ENCODE measurements around the gene WDR83. TPM values are rescaled to one million over a fixed set of nuclear protein-coding genes. Genes with fewer than 3 reads are reported as not detected.

The WDR83 gene
- total RNA-seq, 2 donors from 2014 or later = 10.1 to 11.6 TPM

DNA sequence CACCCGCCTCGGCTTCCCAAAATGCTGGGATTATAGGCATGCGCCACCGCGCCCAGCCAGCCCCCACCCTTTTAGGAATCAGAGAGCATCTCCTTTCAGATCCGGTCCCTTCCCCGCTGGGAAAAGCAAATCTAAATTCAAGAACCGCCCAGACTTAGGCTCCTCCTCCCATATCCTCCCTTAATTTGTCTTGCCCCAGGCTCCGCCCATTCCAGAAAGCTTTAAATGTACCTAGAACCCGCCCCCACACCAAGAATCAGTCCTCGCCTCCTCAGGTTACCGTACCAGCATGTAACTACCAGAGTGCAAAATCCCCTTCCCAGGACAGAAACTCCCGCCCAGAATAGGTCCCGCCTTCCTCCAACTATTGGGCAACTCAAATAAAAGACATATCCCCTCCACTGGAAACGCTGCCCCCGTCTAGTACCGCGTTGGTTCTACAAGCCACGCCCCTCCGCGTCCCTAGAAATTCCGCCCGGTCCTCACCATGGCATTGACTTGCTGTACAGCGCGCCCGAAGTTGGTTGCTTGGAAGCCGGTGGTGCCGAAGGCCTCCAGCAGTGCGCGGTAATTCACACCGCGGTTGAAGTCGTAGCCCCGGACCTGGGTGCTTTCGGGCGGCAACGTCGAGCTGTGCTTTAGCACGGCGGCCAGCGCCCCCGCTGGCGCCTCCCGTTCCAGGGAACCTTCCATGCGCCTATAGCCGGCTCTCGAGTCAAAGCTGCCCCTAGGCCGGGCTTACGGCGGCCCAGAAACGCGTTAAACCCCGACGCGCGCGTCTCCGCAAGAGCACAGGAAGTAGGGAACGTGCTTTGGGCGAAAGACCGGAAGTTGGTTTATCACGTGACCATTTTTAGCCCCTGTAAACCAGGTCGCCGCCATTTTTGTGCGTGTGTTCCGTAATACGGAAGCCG is 14.7 kb downstream of the WDR83 start, which contains the start of gene DHPS:
TSS of gene DHPS (minus strand) at position 807 of the 914 bp plus-strand sequence. CDS start at position 693, 114 bp downstream.
- DNase-seq (ENCODE audit: low spot score) = peak; percentile 92
- TF ChIP-seq, protein P1, sequence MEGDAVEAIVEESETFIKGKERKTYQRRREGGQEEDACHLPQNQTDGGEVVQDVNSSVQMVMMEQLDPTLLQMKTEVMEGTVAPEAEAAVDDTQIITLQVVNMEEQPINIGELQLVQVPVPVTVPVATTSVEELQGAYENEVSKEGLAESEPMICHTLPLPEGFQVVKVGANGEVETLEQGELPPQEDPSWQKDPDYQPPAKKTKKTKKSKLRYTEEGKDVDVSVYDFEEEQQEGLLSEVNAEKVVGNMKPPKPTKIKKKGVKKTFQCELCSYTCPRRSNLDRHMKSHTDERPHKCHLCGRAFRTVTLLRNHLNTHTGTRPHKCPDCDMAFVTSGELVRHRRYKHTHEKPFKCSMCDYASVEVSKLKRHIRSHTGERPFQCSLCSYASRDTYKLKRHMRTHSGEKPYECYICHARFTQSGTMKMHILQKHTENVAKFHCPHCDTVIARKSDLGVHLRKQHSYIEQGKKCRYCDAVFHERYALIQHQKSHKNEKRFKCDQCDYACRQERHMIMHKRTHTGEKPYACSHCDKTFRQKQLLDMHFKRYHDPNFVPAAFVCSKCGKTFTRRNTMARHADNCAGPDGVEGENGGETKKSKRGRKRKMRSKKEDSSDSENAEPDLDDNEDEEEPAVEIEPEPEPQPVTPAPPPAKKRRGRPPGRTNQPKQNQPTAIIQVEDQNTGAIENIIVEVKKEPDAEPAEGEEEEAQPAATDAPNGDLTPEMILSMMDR (IDR thresholded peaks at IDR 0.05) = no peak
- Histone ChIP-seq H3K4me1 (peaks cover 0 to 10% of the 10 kb centered on the region in 2 donors), H3K9me3 (no peaks in the 10 kb centered on the region), H3K36me3 (peaks cover 35% of the 10 kb centered on the region), H3K4me3 (peak within 1 kb of the TSS; percentile 86 to 89), H3K27ac (peak within 1 kb of the TSS; percentile 90 to 96), H3K27me3 (no peaks in the 10 kb centered on the region)

- TF ChIP-seq, protein P1 (IDR thresholded peaks at IDR 0.05) = no peak
- Histone ChIP-seq H3K4me3 (no peak overlapping the region), H3K27me3 (no peaks in the 10 kb centered on the region), H3K36me3 (no peaks in the 10 kb centered on the region), H3K27ac (no peak overlapping the region), H3K4me1 (peaks cover 0 to 3% of the 10 kb centered on the region in 2 donors), H3K9me3 (no peaks in the 10 kb centered on the region)
- DNase-seq (ENCODE audit: low spot score) = no peak
Measured at GRCh38 chr19:12685831-12686230, 19.2 kb downstream of the WDR83 start.

DNA sequence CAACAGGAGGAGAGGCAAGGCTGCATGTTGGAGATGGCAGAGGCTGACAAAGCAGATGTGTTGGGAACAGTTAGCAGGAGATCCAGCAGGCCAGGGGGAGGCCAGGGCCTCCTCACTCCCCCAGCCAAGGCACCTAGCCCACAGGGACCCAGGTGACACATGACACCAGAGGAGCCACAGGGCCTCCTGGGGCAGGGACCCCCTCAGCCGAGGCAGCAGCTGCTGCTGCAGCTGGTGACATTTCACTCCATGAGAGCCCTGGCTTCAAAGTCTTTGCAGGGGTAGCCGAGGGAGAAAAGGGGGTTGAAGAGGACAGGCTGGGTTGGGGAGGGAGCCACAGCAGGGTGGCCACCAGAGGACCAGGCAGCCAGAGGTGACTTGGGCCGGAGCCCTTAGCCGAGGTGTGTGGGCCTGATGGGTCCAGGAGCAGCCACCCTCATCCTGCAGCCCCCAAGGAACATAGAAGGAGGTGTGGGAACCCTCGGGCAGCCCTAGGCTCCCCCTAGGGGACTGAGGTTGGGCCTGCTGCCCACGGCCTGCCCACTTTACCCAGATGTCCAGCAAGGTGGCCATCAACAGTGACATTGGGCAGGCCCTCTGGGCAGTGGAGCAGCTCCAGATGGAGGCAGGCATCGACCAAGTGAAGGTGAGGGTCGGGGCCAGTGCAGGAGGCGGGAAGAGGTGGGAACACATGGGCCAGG is 21.0 kb downstream of the WDR83 start, which contains the start of gene GNG14:
TSS of gene GNG14 (plus strand) at position 503 of the 701 bp plus-strand sequence. CDS start at position 554, 51 bp downstream.
- Histone ChIP-seq H3K4me1 (no peaks in the 10 kb centered on the region), H3K9me3 (no peaks in the 10 kb centered on the region), H3K27me3 (no peaks in the 10 kb centered on the region), H3K36me3 (no peaks in the 10 kb centered on the region), H3K4me3 (no peak within 1 kb of the TSS), H3K27ac (no peak within 1 kb of the TSS)
- DNase-seq (ENCODE audit: low spot score) = no peak
- TF ChIP-seq, protein P1 (IDR thresholded peaks at IDR 0.05) = no peak

GRCh38 chr19:12689012-12689411 is 22.4 kb downstream of the WDR83 start:
- no peaks in the 10 kb centered on the region for H3K36me3 ChIP-seq
- TF ChIP-seq, protein P1 (IDR thresholded peaks at IDR 0.05) = no peak
- no peak overlapping the region for H3K27ac ChIP-seq
- no peaks in the 10 kb centered on the region for H3K4me1 ChIP-seq
- no peak overlapping the region for H3K4me3 ChIP-seq
- H3K9me3 ChIP-seq = no peaks in the 10 kb centered on the region
- H3K27me3 ChIP-seq = no peaks in the 10 kb centered on the region
- DNase-seq (ENCODE audit: low spot score) = no peak

GRCh38 chr19:12689581-12690216 is 23.1 kb downstream of the WDR83 start:
- Histone ChIP-seq H3K9me3 (no peaks in the 10 kb centered on the region), H3K4me3 (no peak overlapping the region), H3K27me3 (no peaks in the 10 kb centered on the region), H3K27ac (no peak overlapping the region), H3K36me3 (no peaks in the 10 kb centered on the region), H3K4me1 (no peaks in the 10 kb centered on the region)
- DNase-seq (ENCODE audit: low spot score) = no peak
- TF ChIP-seq, protein P1 (IDR thresholded peaks at IDR 0.05) = no peak
